Measurements from ENCODE around the gene BCAS1.

- TF ChIP-seq ZBTB33 (IDR thresholded peaks at IDR 0.05; ENCODE audit: borderline replicate concordance, low read depth) (no peak), MXI1 (IDR thresholded peaks at IDR 0.05; ENCODE audit: low read depth, low read length) (no peak)
Measured at GRCh38 chr20:54107181-54107580, 36.8 kb upstream of the BCAS1 start.

Measured in SK-N-SH (cell line).